ENCODE data around the gene ZBTB20.

GRCh38 chr3:115164374-115165221 is 17.5 kb upstream of the ZBTB20 start:
- TF ChIP-seq EZH2 (IDR thresholded peaks at IDR 0.05; ENCODE audit: low read length, missing control alignments) (no peak), CTCF (conservative IDR thresholded peaks at IDR 0.05 in 1 of 2, IDR thresholded peaks at IDR 0.05 in 1 of 2; ENCODE audit: low read depth in 1 of 2, low read length in 2 of 2) (no peak)
